Pons (tissue), 1 donor: ENCODE results near the gene COL26A1.

Experiments used
- DNase-seq: peaks from one replicate; pipeline ENCODE4 v3.0.0-alpha.2; 2016; ENCODE audit warnings: low spot score

Gene COL26A1

GRCh38 chr7:101373812-101374614 is 11.3 kb downstream of the COL26A1 start:
- no peak for DNase-seq

GRCh38 chr7:101374990-101375389 is 12.3 kb downstream of the COL26A1 start:
- DNase-seq: no peak

GRCh38 chr7:101376601-101377000 is 13.9 kb downstream of the COL26A1 start:
- no peak for DNase-seq

GRCh38 chr7:101377189-101377736 is 14.6 kb downstream of the COL26A1 start:
- no peak for DNase-seq

GRCh38 chr7:101378751-101379174 is 16.1 kb downstream of the COL26A1 start:
- no peak for DNase-seq

GRCh38 chr7:101379302-101379701 is 16.6 kb downstream of the COL26A1 start:
- DNase-seq: no peak

- no peak for DNase-seq
These were observed 19.0 kb downstream of the COL26A1 start for GRCh38 chr7:101381549-101382111.

GRCh38 chr7:101382937-101383336 is 20.3 kb downstream of the COL26A1 start:
- DNase-seq: no peak

GRCh38 chr7:101386177-101386557 is 23.5 kb downstream of the COL26A1 start:
- no peak for DNase-seq

GRCh38 chr7:101386558-101387231 is 24.0 kb downstream of the COL26A1 start:
- DNase-seq: no peak

GRCh38 chr7:101390901-101391301 is 28.2 kb downstream of the COL26A1 start:
- DNase-seq: no peak

- no peak for DNase-seq
These were observed 29.3 kb downstream of the COL26A1 start for GRCh38 chr7:101391991-101392390.

GRCh38 chr7:101393865-101394264 is 31.2 kb downstream of the COL26A1 start:
- no peak for DNase-seq

GRCh38 chr7:101395376-101395775 is 32.7 kb downstream of the COL26A1 start:
- no peak for DNase-seq

- no peak for DNase-seq
These were observed 34.6 kb downstream of the COL26A1 start for GRCh38 chr7:101397243-101397642.

- no peak for DNase-seq
These were observed 35.2 kb downstream of the COL26A1 start for GRCh38 chr7:101397770-101398324.

GRCh38 chr7:101398396-101399289 is 36.0 kb downstream of the COL26A1 start:
- DNase-seq: no peak

- no peak for DNase-seq
These were observed 37.1 kb downstream of the COL26A1 start for GRCh38 chr7:101399759-101400158.

GRCh38 chr7:101400751-101401150 is 38.1 kb downstream of the COL26A1 start:
- DNase-seq: no peak

GRCh38 chr7:101401390-101402080 is 38.9 kb downstream of the COL26A1 start:
- DNase-seq: no peak
